Mesangial cell (primary cell): ENCODE measurements around the gene BORCS6. TPM values are rescaled to one million over a fixed set of nuclear protein-coding genes. Genes with fewer than 3 reads are reported as not detected.

ENCODE experiments used
- total RNA-seq: library from RNA; depleted of rRNA; stranded (reverse); fragments of >200 nt; gene quantifications from 2 replicates; pipeline ENCODE4 v1.2.3, GENCODE V29; 2015

Gene BORCS6
- 8.3 and 10.1 TPM in 2 replicates for total RNA-seq

DNA sequence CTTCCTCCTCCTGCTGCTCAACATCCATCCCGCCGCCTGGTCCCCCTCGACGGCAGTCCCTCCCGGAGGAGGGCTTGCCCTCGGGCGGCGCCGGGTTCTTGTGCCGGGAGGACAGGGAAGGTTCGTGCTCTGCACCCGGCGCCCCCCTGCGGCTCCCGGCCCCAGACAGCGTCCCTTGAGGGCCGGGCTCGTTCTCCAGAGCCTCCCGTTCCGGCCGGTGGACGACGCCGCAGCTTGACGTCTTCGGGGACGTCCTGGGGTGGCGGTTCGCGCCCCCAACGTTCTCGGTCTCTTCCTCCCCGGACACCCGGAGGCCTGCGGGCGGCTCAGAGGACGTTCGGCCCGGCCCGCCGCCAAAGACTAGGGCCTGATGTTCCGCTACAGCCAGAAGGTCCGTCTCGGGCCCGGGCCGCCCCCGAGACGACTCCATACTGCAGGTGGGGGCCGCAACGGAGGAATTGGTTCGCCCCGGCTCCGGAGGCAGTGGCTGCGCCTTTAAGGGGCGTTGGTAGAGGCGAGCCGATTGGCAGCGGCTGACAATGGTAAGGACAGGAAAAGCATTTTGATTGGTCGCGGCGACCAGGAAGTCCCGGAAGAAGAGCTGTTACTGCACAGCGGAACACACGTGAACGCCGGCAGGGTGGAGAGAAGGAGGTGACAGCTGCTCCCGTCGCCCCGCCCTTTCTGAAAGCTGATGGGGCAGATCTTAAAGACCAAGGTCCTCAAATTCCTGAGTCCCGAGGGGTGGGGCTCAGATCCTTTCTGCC lies at the start of gene BORCS6:
BORCS6 (minus strand) TSS at position 470 of the 767 bp plus-strand sequence; CDS start at position 430, 40 bp downstream.

DNA sequence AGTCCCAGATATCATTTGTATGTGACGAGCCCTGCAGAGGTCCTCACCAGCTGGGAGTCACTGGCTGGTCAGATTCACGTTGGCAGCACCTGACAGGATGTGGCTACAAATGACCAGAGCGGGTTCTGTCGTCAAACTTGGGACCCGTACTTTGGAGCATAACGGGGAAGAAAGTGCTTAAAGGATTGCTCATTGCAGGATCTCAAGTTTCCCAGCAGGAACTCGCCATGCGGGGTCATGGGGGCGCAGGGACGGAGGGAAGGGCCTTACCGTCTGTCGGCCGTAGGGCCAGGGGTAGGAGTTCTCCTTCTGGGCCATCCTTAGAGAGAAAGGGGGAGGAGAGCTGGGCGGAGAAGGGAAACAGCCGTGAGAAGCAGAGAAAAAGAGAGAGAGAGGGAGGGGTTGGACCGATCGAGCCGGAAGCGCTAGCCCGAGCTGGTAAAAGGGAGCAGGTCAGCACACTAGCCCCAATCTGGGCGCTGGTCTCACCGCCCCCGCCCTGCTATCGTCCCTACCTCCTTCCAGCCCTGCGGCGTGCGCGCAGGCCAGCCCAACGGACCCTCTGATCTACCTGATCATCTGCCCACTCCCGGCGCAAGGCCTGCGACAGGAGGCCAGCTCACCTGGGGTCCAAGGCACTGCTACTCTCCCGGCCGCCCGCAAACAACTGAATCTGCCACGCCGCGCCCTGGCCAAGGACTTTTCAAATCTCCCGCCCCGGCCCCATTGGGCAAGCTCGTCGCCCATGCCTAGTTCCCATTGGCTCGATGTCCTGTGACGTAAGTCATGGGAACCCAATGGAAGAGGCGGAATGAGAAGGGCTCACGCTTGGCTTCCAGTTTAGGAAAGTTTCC lies 20.2 kb upstream of the BORCS6 start, which contains the start of gene AURKB:
AURKB (minus strand) TSS at position 669 of the 854 bp plus-strand sequence; CDS start at position 318, 351 bp downstream.

DNA sequence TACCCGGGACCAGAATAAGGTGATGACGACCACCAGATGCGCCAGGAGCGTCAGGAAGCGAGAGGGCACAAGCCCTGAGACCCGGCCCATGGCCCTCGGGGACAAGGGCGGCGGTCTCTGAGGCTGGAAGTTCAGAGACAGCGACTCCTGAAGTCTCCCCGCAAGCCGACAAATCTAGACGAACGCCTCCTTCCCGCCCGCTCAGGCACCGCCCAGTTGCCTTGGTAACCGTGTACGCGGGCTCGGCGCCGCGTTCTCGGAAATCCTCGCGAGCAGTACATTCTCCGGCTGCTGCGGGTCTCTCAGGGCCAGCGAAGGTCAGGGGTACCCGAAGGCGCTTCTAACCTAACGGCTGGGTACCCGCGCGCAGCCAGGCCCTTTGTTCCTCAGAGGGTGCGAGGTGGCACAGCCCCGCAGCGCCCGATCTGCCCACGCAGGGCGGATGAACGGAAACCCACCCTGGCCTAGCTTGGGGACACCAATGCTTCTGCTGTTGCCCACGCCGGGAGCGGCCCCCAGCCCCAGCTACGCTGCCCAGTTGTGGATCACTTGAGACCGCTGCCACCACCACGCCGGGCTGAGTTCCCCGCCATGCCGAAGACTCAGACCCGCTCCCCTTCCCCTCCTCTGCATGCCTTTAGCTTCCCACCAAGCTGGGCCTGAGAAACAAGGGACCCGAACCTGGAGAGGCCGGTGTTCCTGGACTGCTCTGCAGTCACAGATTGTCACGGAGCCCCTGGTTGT lies 13.6 kb downstream of the BORCS6 start, which contains the start of gene TMEM107:
TMEM107 (minus strand) TSS at position 184 of the 744 bp plus-strand sequence; CDS start at position 90, 94 bp downstream.

DNA sequence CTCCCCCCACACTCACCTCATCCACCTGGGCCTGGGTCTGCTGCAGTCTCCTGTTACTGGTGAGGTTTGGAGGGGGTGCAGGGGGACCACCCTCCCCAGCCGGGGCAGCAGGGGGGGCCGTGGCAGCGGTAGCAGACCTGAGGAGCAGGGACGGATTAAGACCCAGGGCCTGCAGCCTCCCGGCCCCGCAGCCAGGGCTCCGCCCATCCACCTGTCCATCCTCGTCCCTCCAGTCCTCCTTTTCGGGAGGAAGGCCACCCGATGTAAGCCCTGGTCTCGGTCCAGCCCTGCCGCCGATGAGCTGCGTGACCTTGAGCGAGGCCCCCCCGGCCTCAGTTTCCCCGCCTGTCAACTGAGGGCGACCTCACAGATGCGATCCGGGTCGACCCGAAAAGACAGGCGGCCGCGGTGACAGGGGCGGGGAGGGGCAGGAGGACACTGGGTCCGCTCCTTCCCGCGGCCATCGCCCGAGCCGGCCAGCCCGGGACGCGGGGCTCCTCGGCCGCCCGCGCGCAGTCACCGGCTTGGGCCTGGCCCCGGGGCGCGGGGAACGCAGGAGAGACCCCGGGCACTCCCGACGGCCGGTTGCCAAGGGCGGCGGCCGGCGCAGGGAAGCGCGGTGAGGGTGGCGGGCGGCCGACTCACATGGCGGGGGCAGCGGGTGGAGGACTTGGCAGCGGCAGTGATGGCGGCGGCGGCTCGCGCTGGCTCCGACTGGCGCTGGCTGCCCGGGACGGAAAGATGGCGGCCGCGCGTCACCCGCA lies 27.6 kb downstream of the BORCS6 start, which contains the start of gene VAMP2:
VAMP2 (minus strand) TSS at position 716 of the 764 bp plus-strand sequence; CDS start at position 647, 69 bp downstream.

DNA sequence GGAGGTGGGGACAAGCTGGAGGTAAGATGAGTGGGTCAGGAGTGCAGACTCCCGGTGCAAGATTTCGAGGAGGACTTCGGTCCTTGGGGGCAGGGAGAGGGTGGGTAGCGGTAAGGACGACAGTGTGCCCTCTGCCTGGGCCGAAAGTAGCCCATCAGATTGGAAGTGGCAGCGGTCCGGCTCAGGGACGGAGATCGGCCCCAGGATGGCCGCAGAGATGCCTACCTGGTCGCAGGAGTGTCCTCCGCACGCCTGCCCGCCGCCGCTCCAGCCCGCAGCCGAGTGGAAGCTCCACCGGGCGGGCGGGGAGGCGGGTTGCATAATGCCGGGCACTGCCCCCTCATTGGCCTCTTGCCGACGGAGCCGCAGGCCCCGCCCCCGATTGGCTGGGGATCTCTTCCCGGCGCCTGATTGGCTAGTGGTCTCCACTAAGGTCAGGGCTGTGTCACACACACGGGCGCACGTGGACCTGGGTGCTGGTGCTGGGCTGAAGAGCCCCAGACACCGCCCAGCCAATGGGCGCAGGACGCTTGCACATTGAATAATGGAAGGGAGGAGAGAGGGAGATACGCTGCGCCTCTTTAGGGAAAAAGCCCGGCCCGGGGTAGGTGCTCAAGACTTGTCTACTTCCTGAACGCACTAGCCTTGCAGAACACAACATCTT lies 37.7 kb downstream of the BORCS6 start, which contains the start of gene PER1:
PER1 (minus strand) TSS at position 293 of the 664 bp plus-strand sequence. CDS start 1,698 bp downstream, outside the sequence.

Other genes starting within 250 kb of the BORCS6 start
- not detected in 2 replicates for gene GUCY2D, start 187.6 kb downstream of the BORCS6 start, total RNA-seq
- gene ALOX15B, start 151.1 kb downstream of the BORCS6 start, total RNA-seq, result under 0.01 TPM in 2 replicates
- gene ALOX12B, start 102.5 kb downstream of the BORCS6 start, total RNA-seq, result 0.25 TPM in 1 of 2 replicates, not detected in the other
- gene ALOXE3, start 71.7 kb downstream of the BORCS6 start, total RNA-seq, result under 0.01 and 0.49 TPM in 2 replicates
- under 0.01 and 1.3 TPM in 2 replicates for gene HES7, start 66.1 kb downstream of the BORCS6 start, total RNA-seq
- 34.5 and 35.2 TPM in 2 replicates for gene PER1, start 37.8 kb downstream of the BORCS6 start, total RNA-seq
- 7.0 and 10.1 TPM in 2 replicates for gene VAMP2, start 27.2 kb downstream of the BORCS6 start, total RNA-seq
- gene TMEM107, start 13.8 kb downstream of the BORCS6 start, total RNA-seq, result 22.8 and 23.3 TPM in 2 replicates
- gene AURKB, start 20.4 kb upstream of the BORCS6 start, total RNA-seq, result 6.2 and 163 TPM in 2 replicates
- gene CTC1, start 57.9 kb upstream of the BORCS6 start, total RNA-seq, result 9.0 and 12.0 TPM in 2 replicates
- gene PFAS, start 59.1 kb upstream of the BORCS6 start, total RNA-seq, result 34.7 and 73.0 TPM in 2 replicates
- gene RANGRF, start 98.5 kb upstream of the BORCS6 start, total RNA-seq, result 23.8 and 28.0 TPM in 2 replicates
- 1.5 and 2.4 TPM in 2 replicates for gene SLC25A35, start 105.2 kb upstream of the BORCS6 start, total RNA-seq
- under 0.01 and 0.38 TPM in 2 replicates for gene ARHGEF15, start 120.1 kb upstream of the BORCS6 start, total RNA-seq
- gene ODF4, start 149.7 kb upstream of the BORCS6 start, total RNA-seq, result not detected in 2 replicates
- 2,046 and 2,123 TPM in 2 replicates for gene RPL26, start 193.0 kb upstream of the BORCS6 start, total RNA-seq
- not detected in 2 replicates for gene RNF222, start 207.6 kb upstream of the BORCS6 start, total RNA-seq
- 24.7 and 32.6 TPM in 2 replicates for gene NDEL1, start 245.7 kb upstream of the BORCS6 start, total RNA-seq